ENCODE measurements around the gene SULT1C4.

DNA sequence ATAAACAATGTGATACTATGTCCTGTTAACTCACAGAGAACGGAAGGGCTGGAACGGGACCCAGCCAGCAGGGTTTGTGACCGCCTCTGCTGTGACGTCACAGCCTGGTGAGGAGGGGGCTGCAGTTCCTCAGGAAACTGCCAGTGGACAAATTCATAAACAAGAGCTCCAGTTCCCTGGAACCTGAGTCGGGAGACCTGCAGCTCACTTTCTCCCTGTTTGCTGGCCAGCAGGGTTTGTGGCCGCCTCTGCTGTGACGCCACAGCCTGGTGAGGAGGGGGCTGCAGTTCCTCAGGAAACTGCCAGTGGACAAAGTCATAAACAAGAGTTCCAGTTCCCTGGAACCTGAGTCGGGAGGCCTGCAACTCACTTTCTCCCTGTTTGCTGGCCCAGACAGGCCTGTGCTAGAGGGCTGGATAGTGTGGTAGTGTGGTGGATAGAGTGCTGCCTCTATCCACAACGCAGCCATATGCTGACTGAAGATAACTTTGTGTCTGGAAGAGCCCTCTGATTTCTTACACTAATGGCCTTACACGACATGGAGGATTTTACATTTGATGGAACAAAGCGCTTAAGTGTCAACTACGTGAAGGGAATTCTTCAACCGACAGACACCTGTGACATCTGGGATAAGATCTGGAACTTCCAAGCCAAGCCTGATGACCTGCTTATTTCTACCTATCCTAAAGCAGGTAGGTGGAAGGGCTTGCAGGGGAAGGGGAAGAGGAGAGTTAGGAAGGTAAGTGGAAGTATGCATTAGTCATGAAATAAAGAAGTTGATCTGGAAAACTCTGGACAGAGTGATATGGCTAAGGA, at the start of gene SULT1C4:
- TF ChIP-seq FOXM1 (IDR thresholded peaks at IDR 0.05; ENCODE audit: borderline replicate concordance) (no peak), SP1 (IDR thresholded peaks at IDR 0.05) (no peak), SUZ12 (IDR thresholded peaks at IDR 0.05) (no peak), TARDBP (IDR thresholded peaks at IDR 0.05) (no peak), ELF4 (IDR thresholded peaks at IDR 0.05) (no peak), ZNF384 (IDR thresholded peaks at IDR 0.05) (no peak), ARNT (IDR thresholded peaks at IDR 0.05) (no peak), BHLHE40 (IDR thresholded peaks at IDR 0.05; ENCODE audit: borderline replicate concordance) (no peak), CTBP1 (IDR thresholded peaks at IDR 0.05; ENCODE audit: borderline replicate concordance) (no peak), LEF1 (IDR thresholded peaks at IDR 0.05; ENCODE audit: borderline replicate concordance) (no peak), FOXA1 (IDR thresholded peaks at IDR 0.05) (no peak)

Measured in HEK293T (cell line).